CD4-positive, CD25-positive, alpha-beta regulatory T cell (primary cell): ENCODE measurements around the gene CLDN6. TPM values are rescaled to one million over a fixed set of nuclear protein-coding genes. Genes with fewer than 3 reads are reported as not detected.

Source experiments
- ATAC-seq, 2 donors: fragments of 150-1000 bp; cut with Tn5 transposase; one replicate each; pipeline ENCODE4 v1.10.0; 2021; ENCODE audit warnings: low read depth in 2 of 2, moderate number of reproducible peaks in 2 of 2, moderate library complexity in 1 of 2
- DNase-seq, 3 donors: peaks; one replicate each; pipeline versions ENCODE4 v3.0.0 to v3.0.0-alpha.2; 2012 to 2022; ENCODE audit warnings: mixed read lengths in 1 of 3
- H3K27ac ChIP-seq: one replicate; pipeline ENCODE4 v1.7.0; 2013; ENCODE audit warnings: mild to moderate bottlenecking, low read length; ENCODE audit not compliant: insufficient read depth, poor library complexity, severe bottlenecking
- H3K27me3 ChIP-seq: one replicate; pipeline ENCODE4 v1.7.0; 2013; ENCODE audit warnings: low read length; ENCODE audit not compliant: control insufficient read depth, insufficient read depth
- H3K36me3 ChIP-seq: one replicate; pipeline ENCODE4 v1.7.0; 2013; ENCODE audit warnings: mild to moderate bottlenecking, low read length, moderate library complexity; ENCODE audit not compliant: control insufficient read depth, insufficient read depth
- H3K4me1 ChIP-seq: 2 replicates; pipeline ENCODE4 v1.7.0; 2013; ENCODE audit warnings: mild to moderate bottlenecking, low read length; ENCODE audit not compliant: insufficient read depth, control insufficient read depth, poor library complexity, severe bottlenecking
- H3K4me3 ChIP-seq: one replicate; pipeline ENCODE4 v1.7.0; 2013; ENCODE audit warnings: low read depth, mild to moderate bottlenecking, low read length, moderate library complexity
- H3K9me3 ChIP-seq, 2 experiments: 1 replicate in 1 of 2; 2 replicates in 1 of 2; pipeline ENCODE4 v1.7.0; 2013; ENCODE audit warnings: low read length in 2 of 2, mild to moderate bottlenecking in 1 of 2, moderate library complexity in 1 of 2; ENCODE audit not compliant: control insufficient read depth in 2 of 2
- H3K27ac Mint-ChIP-seq, 3 donors: one replicate each; pipeline ENCODE4 v1.8.0; 2020 to 2022; ENCODE audit warnings: mild to moderate bottlenecking in 3 of 3, mixed read lengths in 3 of 3, moderate library complexity in 2 of 3
- H3K27me3 Mint-ChIP-seq: one replicate; pipeline ENCODE4 v1.8.0; 2022; ENCODE audit warnings: mild to moderate bottlenecking, mixed read lengths
- H3K36me3 Mint-ChIP-seq: one replicate; pipeline ENCODE4 v1.8.0; 2020; ENCODE audit warnings: mixed read lengths
- H3K4me1 Mint-ChIP-seq, 4 donors: one replicate each; pipeline ENCODE4 v1.8.0; 2020 to 2022; ENCODE audit warnings: mixed read lengths in 4 of 4, mild to moderate bottlenecking in 1 of 4
- H3K4me3 Mint-ChIP-seq, 4 donors: one replicate each; pipeline ENCODE4 v1.8.0; 2020 to 2022; ENCODE audit warnings: mild to moderate bottlenecking in 4 of 4, mixed read lengths in 4 of 4, moderate library complexity in 3 of 4
- H3K9me3 Mint-ChIP-seq, 7 donors: one replicate each; pipeline ENCODE4 v1.8.0; 2020 to 2022; ENCODE audit warnings: mixed read lengths in 7 of 7, mild to moderate bottlenecking in 3 of 7, moderate library complexity in 2 of 7
- polyA plus RNA-seq, 4 donors: library from polyadenylated mRNA; unstranded; fragments of 300-500 nt; fragmentation: Illumina TruSeq; gene quantifications; one replicate each; pipeline ENCODE4 v1.2.3, GENCODE V29; 2021
- total RNA-seq: library from RNA; stranded (reverse); gene quantifications from one replicate; pipeline ENCODE4 v1.2.3, GENCODE V29; 2022

The CLDN6 gene
- total and polyA plus RNA-seq, 5 donors from 2014 or later = not detected

- Histone ChIP-seq H3K36me3 (no peaks in the 10 kb centered on the region), H3K4me1 (peaks cover 26% of the 10 kb centered on the region), H3K4me3 (peak within 1 kb of the TSS; percentile 65), H3K27ac (peak within 1 kb of the TSS; percentile 63), H3K27me3 (no peaks in the 10 kb centered on the region), H3K9me3 (no peaks in the 10 kb centered on the region)
- peak; percentile 92 for ATAC-seq
- Mint-ChIP-seq H3K27me3 (peaks cover 13% of the 10 kb centered on the region), H3K4me3 (peak within 1 kb of the TSS; percentile 81 to 87 (median 84)), H3K4me1 (peaks cover 0 to 18% (median 4%) of the 10 kb centered on the region in 4 donors), H3K36me3 (no peaks in the 10 kb centered on the region), H3K9me3 (no peaks in the 10 kb centered on the region), H3K27ac (peak within 1 kb of the TSS in 2 of 3 donors; percentile 81 to 86)
- peak; percentile 90 to 95 (median 90) for DNase-seq
Measured at GRCh38 chr16:2980227-2981176, 37.5 kb downstream of the CLDN6 start, which contains the start of gene PKMYT1. Gene PKMYT1 (minus strand): TSS chr16:2980446. CDS start chr16:2979657, 789 bp downstream.

- Histone ChIP-seq H3K27ac (peak overlapping the region; percentile 14), H3K9me3 (no peaks in the 10 kb centered on the region), H3K27me3 (no peaks in the 10 kb centered on the region), H3K4me1 (peaks cover 26% of the 10 kb centered on the region), H3K36me3 (no peaks in the 10 kb centered on the region), H3K4me3 (no peak overlapping the region)
- Mint-ChIP-seq H3K27ac (peak overlapping the region in 1 of 3 donors; percentile 20), H3K27me3 (peaks cover 11% of the 10 kb centered on the region), H3K4me1 (peaks cover 0 to 18% (median 4%) of the 10 kb centered on the region in 4 donors), H3K4me3 (peak overlapping the region in 3 of 4 donors; percentile 71 to 80 (median 72)), H3K9me3 (no peaks in the 10 kb centered on the region), H3K36me3 (no peaks in the 10 kb centered on the region)
- DNase-seq = peak in 1 of 3 donors; percentile 27
- no peak for ATAC-seq
Measured at GRCh38 chr16:2979669-2980226, 38.2 kb downstream of the CLDN6 start.

- Mint-ChIP-seq H3K27ac (no peak overlapping the region), H3K27me3 (peaks cover 7% of the 10 kb centered on the region), H3K9me3 (no peaks in the 10 kb centered on the region), H3K36me3 (no peaks in the 10 kb centered on the region), H3K4me1 (peaks cover 0 to 12% (median 4%) of the 10 kb centered on the region in 4 donors), H3K4me3 (peak overlapping the region in 1 of 4 donors; percentile 81)
- Histone ChIP-seq H3K4me1 (peaks cover 17% of the 10 kb centered on the region), H3K36me3 (no peaks in the 10 kb centered on the region), H3K4me3 (no peak overlapping the region), H3K27me3 (no peaks in the 10 kb centered on the region), H3K9me3 (no peaks in the 10 kb centered on the region), H3K27ac (no peak overlapping the region)
- ATAC-seq = no peak
- DNase-seq = no peak
Measured at GRCh38 chr16:2977440-2977839, 40.5 kb downstream of the CLDN6 start.

- no peak overlapping the region for H3K4me3 ChIP-seq
- no peaks in the 10 kb centered on the region for H3K9me3 ChIP-seq
- H3K27me3 ChIP-seq = no peaks in the 10 kb centered on the region
- no peaks in the 10 kb centered on the region for H3K9me3 Mint-ChIP-seq
- H3K36me3 ChIP-seq = no peaks in the 10 kb centered on the region
- H3K36me3 Mint-ChIP-seq = no peaks in the 10 kb centered on the region
- H3K27me3 Mint-ChIP-seq = peaks cover 9% of the 10 kb centered on the region
- H3K4me1 Mint-ChIP-seq = peaks cover 0 to 12% (median 1%) of the 10 kb centered on the region in 4 donors
- DNase-seq (no peak), ATAC-seq (no peak)
- peaks cover 17% of the 10 kb centered on the region for H3K4me1 ChIP-seq
- H3K27ac ChIP-seq = no peak overlapping the region
- H3K4me3 Mint-ChIP-seq = peak overlapping the region in 1 of 4 donors; percentile 81
- no peak overlapping the region for H3K27ac Mint-ChIP-seq
Measured at GRCh38 chr16:2976673-2977072, 41.3 kb downstream of the CLDN6 start.

- Mint-ChIP-seq H3K9me3 (no peaks in the 10 kb centered on the region), H3K4me1 (peaks cover 0 to 11% (median 0%) of the 10 kb centered on the region in 4 donors), H3K27ac (no peak overlapping the region), H3K27me3 (peaks cover 9% of the 10 kb centered on the region), H3K4me3 (peak overlapping the region in 1 of 4 donors; percentile 43), H3K36me3 (no peaks in the 10 kb centered on the region)
- H3K27ac ChIP-seq = no peak overlapping the region
- H3K9me3 ChIP-seq = no peaks in the 10 kb centered on the region
- ATAC-seq = no peak
- peaks cover 17% of the 10 kb centered on the region for H3K4me1 ChIP-seq
- no peak for DNase-seq
- no peak overlapping the region for H3K4me3 ChIP-seq
- no peaks in the 10 kb centered on the region for H3K27me3 ChIP-seq
- H3K36me3 ChIP-seq = no peaks in the 10 kb centered on the region
Measured at GRCh38 chr16:2976201-2976600, 41.8 kb downstream of the CLDN6 start.

GRCh38 chr16:2975161-2975795 lies 42.7 kb downstream of the CLDN6 start:
- ATAC-seq = no peak
- Histone ChIP-seq H3K36me3 (no peaks in the 10 kb centered on the region), H3K27ac (no peak overlapping the region), H3K27me3 (no peaks in the 10 kb centered on the region), H3K4me1 (peaks cover 15% of the 10 kb centered on the region), H3K9me3 (no peaks in the 10 kb centered on the region), H3K4me3 (no peak overlapping the region)
- Mint-ChIP-seq H3K27me3 (peaks cover 11% of the 10 kb centered on the region), H3K36me3 (no peaks in the 10 kb centered on the region), H3K4me1 (peaks cover 0 to 14% (median 0%) of the 10 kb centered on the region in 4 donors), H3K27ac (no peak overlapping the region), H3K9me3 (no peaks in the 10 kb centered on the region), H3K4me3 (no peak overlapping the region)
- DNase-seq = no peak

- Histone ChIP-seq H3K4me3 (no peak overlapping the region), H3K36me3 (no peaks in the 10 kb centered on the region), H3K9me3 (no peaks in the 10 kb centered on the region), H3K4me1 (peaks cover 16% of the 10 kb centered on the region), H3K27me3 (no peaks in the 10 kb centered on the region), H3K27ac (no peak overlapping the region)
- ATAC-seq = no peak
- Mint-ChIP-seq H3K9me3 (no peaks in the 10 kb centered on the region), H3K27ac (no peak overlapping the region), H3K36me3 (no peaks in the 10 kb centered on the region), H3K4me1 (peaks cover 0 to 15% (median 0%) of the 10 kb centered on the region in 4 donors), H3K27me3 (peaks cover 11% of the 10 kb centered on the region), H3K4me3 (no peak overlapping the region)
- DNase-seq = no peak
Measured at GRCh38 chr16:2974319-2975056, 43.5 kb downstream of the CLDN6 start.
